Measurements from ENCODE around the gene DPP7.
A peak's percentile ranks its signal among the peaks of the same experiment; 100 is the strongest.
"Not testable (repeated sequence)": the region's sequence is repeated elsewhere in the genome, so short reads cannot be mapped to it uniquely, and the experiment has no call there.

Gene DPP7

GRCh38 chr9:137147793-137148160 is 33.2 kb upstream of the DPP7 start:
- DNase-seq, result no peak

GRCh38 chr9:137147091-137147792 is 32.7 kb upstream of the DPP7 start:
- no peak for DNase-seq

GRCh38 chr9:137146527-137146918 is 32.0 kb upstream of the DPP7 start:
- no peak for DNase-seq

DNA sequence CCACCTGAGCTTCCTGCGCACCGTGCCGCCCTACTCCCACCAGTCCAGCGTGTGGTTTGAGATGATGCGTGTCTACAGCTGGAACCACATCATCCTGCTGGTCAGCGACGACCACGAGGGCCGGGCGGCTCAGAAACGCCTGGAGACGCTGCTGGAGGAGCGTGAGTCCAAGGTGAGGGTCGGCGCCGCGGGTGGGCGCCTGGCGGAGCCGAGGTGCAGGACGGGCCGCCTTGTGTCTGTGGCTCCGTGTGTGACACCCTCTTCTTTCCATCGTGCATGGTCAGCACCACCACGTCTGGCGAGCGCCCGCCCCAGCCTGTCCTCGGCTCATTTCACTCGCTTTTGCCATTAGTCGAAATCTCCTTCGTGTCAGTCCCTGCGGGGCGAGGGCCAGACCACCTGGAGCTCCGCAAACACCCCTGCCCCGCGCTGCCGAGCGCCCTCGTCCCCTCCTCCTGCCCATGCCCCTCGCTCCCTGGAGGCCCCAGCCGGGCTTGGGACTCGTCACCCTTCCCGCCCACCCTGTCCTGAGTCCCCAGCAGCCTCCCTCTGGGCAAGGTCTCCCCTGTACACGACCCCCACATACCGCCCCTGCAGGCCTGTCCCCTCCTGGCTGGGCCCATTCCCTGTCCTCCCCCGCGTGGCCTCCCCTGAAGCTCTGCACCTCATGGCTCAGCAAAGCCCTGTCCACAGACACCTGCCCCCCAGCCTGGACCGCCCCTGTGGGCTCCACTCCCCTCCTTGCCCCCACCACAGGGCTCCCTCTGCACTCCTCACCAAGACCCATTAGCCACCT is 31.4 kb upstream of the DPP7 start:
- no peak for DNase-seq

- DNase-seq, result no peak
Observed at GRCh38 chr9:137143459-137143858, 28.9 kb upstream of the DPP7 start.

- DNase-seq, result no peak
Observed at GRCh38 chr9:137141976-137142936, 27.7 kb upstream of the DPP7 start.

DNA sequence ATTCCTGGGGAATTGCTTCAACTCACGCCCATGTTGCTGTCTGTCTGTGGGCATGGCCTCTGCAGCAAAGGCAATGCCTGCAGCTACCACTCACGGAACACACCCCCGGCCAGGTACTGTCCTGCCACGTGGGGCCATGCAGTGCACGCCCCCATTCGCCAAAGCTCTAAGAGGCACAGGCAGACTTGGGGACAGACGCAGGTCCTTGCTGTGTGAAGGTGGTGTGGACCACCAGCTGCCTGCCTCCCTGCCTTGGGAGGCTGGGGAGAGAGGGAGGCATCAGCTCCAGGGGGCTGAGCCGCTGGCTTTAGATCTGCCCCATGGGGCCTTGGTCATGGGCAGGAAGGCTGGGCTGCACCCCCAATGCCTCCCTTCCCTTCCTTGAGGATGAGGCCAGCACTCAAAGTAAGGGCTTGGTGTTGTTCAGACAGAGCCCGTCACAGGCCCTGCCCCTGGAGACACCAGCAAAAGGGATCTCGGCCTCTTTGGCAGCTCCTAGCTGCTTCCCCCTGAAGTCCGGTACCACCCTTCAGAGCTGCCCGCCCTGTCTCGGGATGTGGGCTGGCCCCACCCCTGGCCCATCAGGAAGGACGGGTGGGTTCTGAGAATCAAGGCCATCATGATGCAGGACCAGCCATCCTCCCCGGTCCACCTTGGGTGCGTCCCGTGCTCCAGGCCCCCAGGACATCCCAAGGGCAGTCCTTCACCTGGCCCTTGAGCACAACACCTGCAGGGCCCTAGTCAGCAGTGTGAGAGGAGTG is 26.7 kb upstream of the DPP7 start:
- DNase-seq, result no peak

GRCh38 chr9:137140151-137141012 is 25.8 kb upstream of the DPP7 start:
- no peak for DNase-seq

DNA sequence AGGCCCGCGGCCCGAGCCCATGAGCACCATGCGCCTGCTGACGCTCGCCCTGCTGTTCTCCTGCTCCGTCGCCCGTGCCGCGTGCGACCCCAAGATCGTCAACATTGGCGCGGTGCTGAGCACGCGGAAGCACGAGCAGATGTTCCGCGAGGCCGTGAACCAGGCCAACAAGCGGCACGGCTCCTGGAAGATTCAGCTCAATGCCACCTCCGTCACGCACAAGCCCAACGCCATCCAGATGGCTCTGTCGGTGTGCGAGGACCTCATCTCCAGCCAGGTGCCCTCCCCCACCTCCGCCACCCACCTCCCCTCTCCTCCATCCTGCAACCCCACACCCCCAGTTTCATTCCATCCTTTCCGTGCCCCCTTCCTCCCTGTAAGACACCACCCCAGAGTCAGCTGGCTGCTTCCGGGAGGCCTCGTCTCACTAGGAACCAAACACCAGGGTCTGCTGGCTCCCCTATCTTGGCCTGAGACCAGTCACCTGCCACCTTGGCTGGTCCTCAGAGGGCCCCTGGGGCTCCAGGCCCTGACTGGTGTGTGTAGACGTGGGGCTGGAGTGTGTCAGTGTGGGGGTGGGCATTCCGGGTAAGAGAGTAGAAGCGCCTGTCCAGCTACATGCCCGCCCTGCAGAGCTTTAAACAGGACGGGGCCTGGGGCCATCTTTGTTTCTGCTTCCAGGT is 25.1 kb upstream of the DPP7 start:
- no peak for DNase-seq

DNA sequence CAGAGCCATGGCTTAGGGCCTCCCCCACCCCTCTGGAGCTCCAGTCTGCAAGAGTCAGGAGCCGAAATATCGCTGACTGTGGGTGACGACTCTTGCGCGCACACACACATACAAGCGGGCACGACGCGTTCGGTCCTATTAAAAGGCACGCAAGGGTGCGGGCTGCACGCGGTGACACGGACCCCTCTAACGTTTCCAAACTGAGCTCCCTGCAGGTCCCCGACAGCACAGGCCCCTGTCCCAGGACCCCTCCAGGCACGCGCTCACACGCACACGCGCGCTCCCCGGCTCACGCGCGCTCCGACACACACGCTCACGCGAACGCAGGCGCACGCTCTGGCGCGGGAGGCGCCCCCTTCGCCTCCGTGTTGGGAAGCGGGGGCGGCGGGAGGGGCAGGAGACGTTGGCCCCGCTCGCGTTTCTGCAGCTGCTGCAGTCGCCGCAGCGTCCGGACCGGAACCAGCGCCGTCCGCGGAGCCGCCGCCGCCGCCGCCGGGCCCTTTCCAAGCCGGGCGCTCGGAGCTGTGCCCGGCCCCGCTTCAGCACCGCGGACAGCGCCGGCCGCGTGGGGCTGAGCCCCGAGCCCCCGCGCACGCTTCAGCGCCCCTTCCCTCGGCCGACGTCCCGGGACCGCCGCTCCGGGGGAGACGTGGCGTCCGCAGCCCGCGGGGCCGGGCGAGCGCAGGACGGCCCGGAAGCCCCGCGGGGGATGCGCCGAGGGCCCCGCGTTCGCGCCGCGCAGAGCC is 24.4 kb upstream of the DPP7 start, which contains the start of gene GRIN1:
Gene GRIN1, plus strand, starts transcription at position 433 of the 746 bp plus-strand sequence. CDS start 333 bp downstream, outside the sequence.
- DNase-seq, result peak; percentile 21

DNA sequence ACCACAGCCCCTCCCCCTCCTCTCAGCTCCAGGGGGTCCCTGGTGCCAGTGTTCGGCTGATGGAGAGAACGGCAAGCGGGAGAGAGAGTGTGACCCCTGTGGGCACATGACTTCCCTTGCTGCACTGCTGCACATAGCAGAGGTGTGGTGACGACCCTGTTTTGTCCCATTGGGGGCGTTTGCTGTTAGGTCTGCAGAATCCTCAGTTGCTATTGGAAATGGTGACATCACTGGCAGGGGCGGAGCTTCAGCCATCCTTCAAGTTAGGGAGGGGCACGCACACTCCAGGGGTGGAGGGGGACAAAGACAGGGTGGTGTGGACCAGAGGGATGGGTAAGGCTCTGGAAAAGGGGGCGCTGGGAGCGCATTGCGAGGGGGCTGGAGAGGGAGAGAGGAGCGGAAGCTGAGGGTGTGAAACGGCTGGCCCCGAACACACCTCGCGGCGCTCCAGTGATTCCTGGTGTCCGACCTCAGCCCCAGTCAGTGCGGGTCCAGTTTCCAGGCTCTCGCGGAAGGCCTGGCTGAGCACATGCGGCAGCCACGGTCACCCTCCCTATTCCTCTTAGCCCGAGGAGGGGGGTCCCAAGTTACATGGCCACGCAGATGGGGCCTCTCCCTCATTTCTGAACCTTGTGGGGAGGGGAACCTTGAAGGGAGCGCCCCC is 23.7 kb upstream of the DPP7 start:
- DNase-seq, result no peak

GRCh38 chr9:137136881-137137607 is 22.5 kb upstream of the DPP7 start:
- no peak for DNase-seq

DNA sequence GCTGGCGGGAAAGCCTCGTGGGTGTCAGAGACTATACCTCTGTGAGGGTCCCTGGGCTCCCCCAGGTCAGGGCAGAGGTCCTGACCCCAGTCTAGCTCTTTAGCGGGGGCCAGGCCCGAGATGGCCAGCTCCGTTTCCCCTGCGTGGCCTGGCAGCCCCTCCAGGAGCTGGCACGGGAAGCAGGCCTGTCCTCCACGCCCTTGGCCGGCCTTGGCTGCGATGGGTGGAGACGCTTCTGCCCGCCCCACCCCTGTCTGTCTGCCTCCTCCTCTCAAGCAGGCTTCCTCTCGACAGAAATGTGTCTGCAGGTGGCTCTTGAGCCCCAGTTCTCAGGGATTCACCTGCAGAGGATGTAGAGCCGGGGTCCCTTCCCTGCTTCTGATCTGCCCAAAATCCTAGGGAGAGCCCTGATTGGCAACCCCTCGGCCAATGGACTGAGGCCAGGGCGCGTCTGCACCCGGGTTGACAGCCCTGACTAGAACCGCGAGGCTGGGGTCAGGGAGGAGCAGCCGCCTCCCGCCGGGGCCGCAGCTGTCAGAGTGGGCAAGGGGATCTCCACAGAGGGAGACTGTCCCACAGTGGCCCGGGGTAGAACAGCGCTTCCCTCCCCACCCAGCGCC is 21.8 kb upstream of the DPP7 start:
- DNase-seq, result no peak

GRCh38 chr9:137135154-137135553 is 20.6 kb upstream of the DPP7 start:
- not testable (repeated sequence) for DNase-seq

DNA sequence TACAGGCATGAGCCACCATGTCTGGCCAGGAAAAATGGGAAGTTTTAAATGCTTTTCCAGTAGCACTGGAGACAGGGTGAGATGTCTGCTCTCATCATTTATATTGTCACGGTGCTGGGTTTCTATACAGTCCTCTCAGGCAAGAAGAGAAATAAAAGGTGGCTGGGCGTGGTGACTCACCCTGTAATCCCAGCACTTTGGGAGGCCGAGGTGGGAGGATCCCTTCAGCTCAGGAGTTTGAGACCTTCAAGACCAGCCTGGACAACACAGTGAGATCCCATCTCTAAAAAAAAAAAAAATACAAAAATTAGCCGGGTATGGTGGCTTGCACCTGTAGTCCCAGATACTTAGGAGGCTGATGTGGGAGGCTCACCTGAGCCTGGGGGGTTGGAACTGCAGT is 19.7 kb upstream of the DPP7 start:
- DNase-seq, result no peak

- no peak for DNase-seq
Observed at GRCh38 chr9:137130176-137130755, 15.7 kb upstream of the DPP7 start.

- peak; percentile 83 for DNase-seq
Observed at GRCh38 chr9:137129456-137130175, 15.1 kb upstream of the DPP7 start.
